ENCODE data around the gene GAK.

DNA sequence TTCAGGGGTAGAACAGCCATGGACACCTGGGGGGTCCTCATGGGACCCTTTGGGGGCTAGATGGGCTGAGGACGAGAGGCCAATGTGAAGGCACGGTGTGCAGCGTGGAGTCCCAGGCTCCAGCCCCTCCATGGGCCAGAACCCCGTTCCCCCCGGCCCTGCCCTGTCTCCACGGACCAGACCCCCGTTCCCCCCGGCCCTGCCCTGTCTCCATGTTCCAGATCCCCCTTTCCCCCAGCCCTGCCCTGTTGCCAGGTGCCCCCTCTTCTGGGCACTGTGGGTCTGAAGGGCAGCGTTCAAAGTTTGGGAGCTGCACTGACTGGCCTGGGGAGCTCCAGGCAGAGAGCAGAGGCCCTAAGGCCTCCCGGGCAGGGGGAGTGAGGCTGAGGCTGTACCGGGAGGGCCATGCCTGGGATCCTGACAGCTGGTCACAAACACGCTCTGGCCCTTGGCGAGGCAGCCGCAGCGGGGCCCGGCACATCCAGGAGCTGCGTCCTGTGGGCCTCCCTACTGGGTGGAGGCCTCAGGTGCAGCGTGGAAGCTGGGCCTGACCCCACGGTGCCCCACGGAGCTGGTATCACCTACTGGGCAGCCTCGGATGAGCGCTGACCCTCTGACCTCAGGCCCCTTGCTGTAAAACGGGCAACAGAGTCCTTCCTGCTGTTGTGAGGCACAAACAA, 32.4 kb upstream of the GAK start:
- TF ChIP-seq, protein P1, sequence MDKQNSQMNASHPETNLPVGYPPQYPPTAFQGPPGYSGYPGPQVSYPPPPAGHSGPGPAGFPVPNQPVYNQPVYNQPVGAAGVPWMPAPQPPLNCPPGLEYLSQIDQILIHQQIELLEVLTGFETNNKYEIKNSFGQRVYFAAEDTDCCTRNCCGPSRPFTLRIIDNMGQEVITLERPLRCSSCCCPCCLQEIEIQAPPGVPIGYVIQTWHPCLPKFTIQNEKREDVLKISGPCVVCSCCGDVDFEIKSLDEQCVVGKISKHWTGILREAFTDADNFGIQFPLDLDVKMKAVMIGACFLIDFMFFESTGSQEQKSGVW (CRISPR knock-in tag; IDR thresholded peaks at IDR 0.05; ENCODE audit: borderline replicate concordance) = no peak
- TF ChIP-seq MYC (CRISPR knock-in tag; IDR thresholded peaks at IDR 0.05; ENCODE audit: borderline replicate concordance) (no peak), TAF1 (CRISPR knock-in tag; IDR thresholded peaks at IDR 0.05) (no peak), DPF2 (CRISPR knock-in tag; IDR thresholded peaks at IDR 0.05; ENCODE audit: borderline replicate concordance, low read depth) (no peak), SP1 (IDR thresholded peaks at IDR 0.05) (no peak), SP1 (CRISPR knock-in tag; IDR thresholded peaks at IDR 0.05) (no peak), ETV6 (CRISPR knock-in tag; conservative IDR thresholded peaks at IDR 0.05) (no peak), NFRKB (IDR thresholded peaks at IDR 0.05) (no peak), ZNF224 (CRISPR knock-in tag; IDR thresholded peaks at IDR 0.05) (no peak), KAT7 (CRISPR knock-in tag; IDR thresholded peaks at IDR 0.05; ENCODE audit: borderline replicate concordance) (no peak), ZNF747 (CRISPR knock-in tag; IDR thresholded peaks at IDR 0.05; ENCODE audit: borderline replicate concordance) (no peak), POLR2AphosphoS5 (IDR thresholded peaks at IDR 0.05; ENCODE audit: low read depth, low read length) (no peak)
- TF ChIP-seq, protein P2, sequence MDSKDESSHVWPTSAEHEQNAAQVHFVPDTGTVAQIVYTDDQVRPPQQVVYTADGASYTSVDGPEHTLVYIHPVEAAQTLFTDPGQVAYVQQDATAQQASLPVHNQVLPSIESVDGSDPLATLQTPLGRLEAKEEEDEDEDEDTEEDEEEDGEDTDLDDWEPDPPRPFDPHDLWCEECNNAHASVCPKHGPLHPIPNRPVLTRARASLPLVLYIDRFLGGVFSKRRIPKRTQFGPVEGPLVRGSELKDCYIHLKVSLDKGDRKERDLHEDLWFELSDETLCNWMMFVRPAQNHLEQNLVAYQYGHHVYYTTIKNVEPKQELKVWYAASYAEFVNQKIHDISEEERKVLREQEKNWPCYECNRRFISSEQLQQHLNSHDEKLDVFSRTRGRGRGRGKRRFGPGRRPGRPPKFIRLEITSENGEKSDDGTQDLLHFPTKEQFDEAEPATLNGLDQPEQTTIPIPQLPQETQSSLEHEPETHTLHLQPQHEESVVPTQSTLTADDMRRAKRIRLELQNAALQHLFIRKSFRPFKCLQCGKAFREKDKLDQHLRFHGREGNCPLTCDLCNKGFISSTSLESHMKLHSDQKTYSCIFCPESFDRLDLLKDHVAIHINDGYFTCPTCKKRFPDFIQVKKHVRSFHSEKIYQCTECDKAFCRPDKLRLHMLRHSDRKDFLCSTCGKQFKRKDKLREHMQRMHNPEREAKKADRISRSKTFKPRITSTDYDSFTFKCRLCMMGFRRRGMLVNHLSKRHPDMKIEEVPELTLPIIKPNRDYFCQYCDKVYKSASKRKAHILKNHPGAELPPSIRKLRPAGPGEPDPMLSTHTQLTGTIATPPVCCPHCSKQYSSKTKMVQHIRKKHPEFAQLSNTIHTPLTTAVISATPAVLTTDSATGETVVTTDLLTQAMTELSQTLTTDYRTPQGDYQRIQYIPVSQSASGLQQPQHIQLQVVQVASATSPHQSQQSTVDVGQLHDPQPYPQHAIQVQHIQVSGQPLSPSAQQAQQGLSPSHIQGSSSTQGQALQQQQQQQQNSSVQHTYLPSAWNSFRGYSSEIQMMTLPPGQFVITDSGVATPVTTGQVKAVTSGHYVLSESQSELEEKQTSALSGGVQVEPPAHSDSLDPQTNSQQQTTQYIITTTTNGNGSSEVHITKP (CRISPR knock-in tag; IDR thresholded peaks at IDR 0.05; ENCODE audit: low read depth) = no peak
